Neutrophil (primary cell): ENCODE data around the gene TMEM132C.

Source experiments
- H3K27ac ChIP-seq: fragments of 200-600 bp; sonication (generic); 2 replicates; pipeline ENCODE4 v1.5.1; 2016; ENCODE audit warnings: mild to moderate bottlenecking, moderate library complexity
- H3K27me3 ChIP-seq: fragments of 200-600 bp; sonication (generic); 2 replicates; pipeline ENCODE4 v1.6.0; 2016; ENCODE audit warnings: mild to moderate bottlenecking
- H3K36me3 ChIP-seq: fragments of 200-600 bp; sonication (generic); 2 replicates; pipeline ENCODE4 v1.5.1; 2017
- H3K4me1 ChIP-seq, 2 experiments: fragments of 200-600 bp in 1 of 2; sonication (generic) in 1 of 2; 1 replicate in 1 of 2; 2 replicates in 1 of 2; pipeline versions ENCODE4 v1.5.1 to v1.6.1; 2013 to 2016; ENCODE audit warnings: low read depth in 1 of 2, low read length in 1 of 2, mild to moderate bottlenecking in 1 of 2, moderate library complexity in 1 of 2; ENCODE audit not compliant: control insufficient read depth in 1 of 2, insufficient read depth in 1 of 2
- H3K4me3 ChIP-seq, 2 experiments: fragments of 200-600 bp in 1 of 2; sonication (generic) in 1 of 2; 1 replicate in 1 of 2; 2 replicates in 1 of 2; pipeline ENCODE4 v1.5.1; 2013 to 2016; ENCODE audit warnings: low read depth in 1 of 2, low read length in 1 of 2, mild to moderate bottlenecking in 1 of 2, moderate library complexity in 1 of 2
- H3K9me3 ChIP-seq: fragments of 200-600 bp; sonication (generic); 2 replicates; pipeline ENCODE4 v1.5.1; 2016
- CTCF ChIP-seq: fragments of 200-600 bp; sonication (generic); IDR thresholded peaks from 2 replicates; pipeline ENCODE4 v1.5.1; 2016; ENCODE audit warnings: antibody characterized with exemption

The TMEM132C gene

GRCh38 chr12:128338386-128339125 is 71.6 kb downstream of the TMEM132C start:
- Histone ChIP-seq H3K36me3 (no peaks in the 10 kb centered on the region), H3K9me3 (no peaks in the 10 kb centered on the region), H3K4me1 (no peaks in the 10 kb centered on the region), H3K4me3 (no peak overlapping the region), H3K27ac (no peak overlapping the region), H3K27me3 (peaks cover 3% of the 10 kb centered on the region)
- no peak for TF ChIP-seq CTCF

DNA sequence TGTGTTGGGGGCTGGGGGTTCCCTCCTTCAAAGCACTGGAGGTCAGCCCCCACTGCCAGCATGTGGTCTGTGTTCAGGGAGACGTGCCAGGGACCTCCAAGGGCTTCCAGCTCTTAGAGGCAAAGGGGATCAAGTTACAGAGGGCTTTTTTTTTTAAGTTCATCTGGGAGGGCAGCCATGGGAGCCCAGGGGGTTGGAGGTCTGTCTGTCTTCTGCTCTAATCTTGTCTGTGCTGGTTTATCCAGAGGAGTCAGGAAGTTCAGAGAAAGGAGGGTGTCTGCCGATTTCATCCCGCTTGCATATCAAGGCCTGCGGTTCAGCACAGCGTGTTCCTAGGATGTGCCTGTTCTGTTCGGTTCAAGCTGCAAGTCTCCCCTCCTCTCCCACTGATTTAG is 72.2 kb downstream of the TMEM132C start:
- H3K27me3 ChIP-seq, result peaks cover 3% of the 10 kb centered on the region
- H3K36me3 ChIP-seq, result no peaks in the 10 kb centered on the region
- H3K9me3 ChIP-seq, result no peaks in the 10 kb centered on the region
- H3K4me3 ChIP-seq, result no peak overlapping the region
- no peak for TF ChIP-seq CTCF
- H3K4me1 ChIP-seq, result no peaks in the 10 kb centered on the region
- no peak overlapping the region for H3K27ac ChIP-seq

- H3K9me3 ChIP-seq, result no peaks in the 10 kb centered on the region
- H3K36me3 ChIP-seq, result no peaks in the 10 kb centered on the region
- TF ChIP-seq CTCF, result no peak
- H3K4me3 ChIP-seq, result no peak overlapping the region
- no peaks in the 10 kb centered on the region for H3K4me1 ChIP-seq
- peaks cover 3% of the 10 kb centered on the region for H3K27me3 ChIP-seq
- no peak overlapping the region for H3K27ac ChIP-seq
Observed at GRCh38 chr12:128339631-128340030, 72.7 kb downstream of the TMEM132C start.

GRCh38 chr12:128353301-128353700 is 86.3 kb downstream of the TMEM132C start:
- Histone ChIP-seq H3K27ac (no peak overlapping the region), H3K9me3 (no peaks in the 10 kb centered on the region), H3K27me3 (peaks cover 8% of the 10 kb centered on the region), H3K4me1 (no peaks in the 10 kb centered on the region), H3K36me3 (no peaks in the 10 kb centered on the region), H3K4me3 (no peak overlapping the region)
- TF ChIP-seq CTCF, result no peak

DNA sequence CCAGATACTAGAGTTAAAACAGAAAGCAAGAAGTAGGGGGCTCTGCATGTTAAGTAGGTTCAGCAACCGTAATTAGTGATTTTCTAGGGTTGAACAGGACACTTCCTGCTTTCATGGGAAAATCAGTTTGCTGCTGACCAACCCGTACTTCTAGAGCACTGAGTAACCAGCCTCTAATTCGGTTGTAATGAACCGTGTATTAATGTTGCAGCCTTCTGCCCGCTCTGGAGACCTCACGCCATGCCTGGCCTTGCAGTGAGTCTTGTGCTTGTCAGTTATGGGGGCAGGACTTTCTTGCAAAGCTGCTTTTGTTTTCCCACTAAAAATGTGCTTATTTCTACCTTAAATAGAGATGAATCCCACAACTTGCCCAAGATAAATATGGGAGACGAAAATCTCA is 89.6 kb downstream of the TMEM132C start:
- H3K9me3 ChIP-seq, result no peaks in the 10 kb centered on the region
- H3K4me1 ChIP-seq, result no peaks in the 10 kb centered on the region
- H3K36me3 ChIP-seq, result no peaks in the 10 kb centered on the region
- no peak for TF ChIP-seq CTCF
- no peak overlapping the region for H3K4me3 ChIP-seq
- no peak overlapping the region for H3K27ac ChIP-seq
- peaks cover 8% of the 10 kb centered on the region for H3K27me3 ChIP-seq
